ENCODE results near the gene DGCR6L. TPM values are rescaled to one million over a fixed set of nuclear protein-coding genes. Genes with fewer than 3 reads are reported as not detected.

Gene DGCR6L
- total RNA-seq, 2 experiments from 2014 or later, result 22.5 to 37.8 TPM

- POLR2A ChIA-PET, result no interaction called here
- TF ChIP-seq EZH2phosphoT487 (IDR thresholded peaks at IDR 0.05; ENCODE audit: borderline replicate concordance, low read depth, low read length), result no peak
- TF ChIP-seq, protein P1, sequence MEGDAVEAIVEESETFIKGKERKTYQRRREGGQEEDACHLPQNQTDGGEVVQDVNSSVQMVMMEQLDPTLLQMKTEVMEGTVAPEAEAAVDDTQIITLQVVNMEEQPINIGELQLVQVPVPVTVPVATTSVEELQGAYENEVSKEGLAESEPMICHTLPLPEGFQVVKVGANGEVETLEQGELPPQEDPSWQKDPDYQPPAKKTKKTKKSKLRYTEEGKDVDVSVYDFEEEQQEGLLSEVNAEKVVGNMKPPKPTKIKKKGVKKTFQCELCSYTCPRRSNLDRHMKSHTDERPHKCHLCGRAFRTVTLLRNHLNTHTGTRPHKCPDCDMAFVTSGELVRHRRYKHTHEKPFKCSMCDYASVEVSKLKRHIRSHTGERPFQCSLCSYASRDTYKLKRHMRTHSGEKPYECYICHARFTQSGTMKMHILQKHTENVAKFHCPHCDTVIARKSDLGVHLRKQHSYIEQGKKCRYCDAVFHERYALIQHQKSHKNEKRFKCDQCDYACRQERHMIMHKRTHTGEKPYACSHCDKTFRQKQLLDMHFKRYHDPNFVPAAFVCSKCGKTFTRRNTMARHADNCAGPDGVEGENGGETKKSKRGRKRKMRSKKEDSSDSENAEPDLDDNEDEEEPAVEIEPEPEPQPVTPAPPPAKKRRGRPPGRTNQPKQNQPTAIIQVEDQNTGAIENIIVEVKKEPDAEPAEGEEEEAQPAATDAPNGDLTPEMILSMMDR (conservative IDR thresholded peaks at IDR 0.05; ENCODE audit: low read length), result no peak
- no peaks in the 10 kb centered on the region for H3K79me2 ChIP-seq (ENCODE audit: insufficient read depth, low read depth, low read length)
- no peaks in the 10 kb centered on the region for H3K4me1 ChIP-seq (ENCODE audit: insufficient read depth, low read length, poor library complexity, severe bottlenecking)
- CTCF ChIA-PET (ENCODE audit: unreplicated experiment), result no interaction called here
- H3K4me2 ChIP-seq (ENCODE audit: low read length), result no peak overlapping the region
- H3K4me3 ChIP-seq (ENCODE audit: low read depth, low read length, poor library complexity, severe bottlenecking), result no peak overlapping the region
- H3K9me2 ChIP-seq (ENCODE audit: insufficient read depth, low read length), result no peaks in the 10 kb centered on the region
- intact Hi-C loops (cut with micrococcal nuclease; ENCODE audit: unreplicated experiment), result no loop called here
- BruUV-seq (replicated peaks), result no TSS peak
- H2AFZ ChIP-seq (ENCODE audit: low read length), result no peak overlapping the region
- H3K27ac ChIP-seq (ENCODE audit: low read depth, low read length, poor library complexity, severe bottlenecking), result no peak overlapping the region
- no peak for DNase-seq (ENCODE audit: low spot score)
- no peaks in the 10 kb centered on the region for H3K36me3 ChIP-seq (ENCODE audit: insufficient read depth, low read length)
- H4K20me1 ChIP-seq (ENCODE audit: insufficient read depth, low read length), result no peaks in the 10 kb centered on the region
- H3K9me3 ChIP-seq (ENCODE audit: low read length), result no peaks in the 10 kb centered on the region
Observed at GRCh38 chr22:20273758-20274181, 46.1 kb downstream of the DGCR6L start.

GRCh38 chr22:20272700-20273099, 47.2 kb downstream of the DGCR6L start:
- BruUV-seq (replicated peaks), result no TSS peak
- CTCF ChIA-PET (ENCODE audit: unreplicated experiment), result no interaction called here

DNA sequence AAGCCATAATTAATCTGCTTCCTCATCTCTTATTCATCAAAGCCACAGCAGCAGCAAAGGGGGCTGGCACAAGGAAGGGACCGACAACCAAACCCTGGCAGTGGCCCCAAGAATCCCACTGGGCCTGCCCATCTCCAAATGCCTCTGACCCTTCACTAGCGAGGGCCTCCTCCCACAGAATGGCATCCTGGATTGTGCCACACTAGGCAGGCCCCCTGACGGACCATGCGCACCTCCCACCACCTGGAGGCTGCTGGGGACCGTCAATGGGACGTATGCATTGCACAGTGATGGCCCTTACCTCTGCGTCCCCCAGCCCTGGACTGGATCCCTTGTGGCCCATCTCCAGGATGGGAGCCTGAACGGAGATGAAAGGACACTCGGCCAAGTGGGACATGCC, 47.7 kb downstream of the DGCR6L start:
- CTCF ChIA-PET (ENCODE audit: unreplicated experiment), result no interaction called here
- no peak for DNase-seq (ENCODE audit: low spot score)
- H3K4me3 ChIP-seq (ENCODE audit: low read depth, low read length, poor library complexity, severe bottlenecking), result no peak overlapping the region
- no peaks in the 10 kb centered on the region for H3K9me3 ChIP-seq (ENCODE audit: low read length)
- no peaks in the 10 kb centered on the region for H3K79me2 ChIP-seq (ENCODE audit: insufficient read depth, low read depth, low read length)
- no peak overlapping the region for H3K27ac ChIP-seq (ENCODE audit: low read depth, low read length, poor library complexity, severe bottlenecking)
- intact Hi-C loops (cut with micrococcal nuclease; ENCODE audit: unreplicated experiment), result no loop called here
- H3K9me2 ChIP-seq (ENCODE audit: insufficient read depth, low read length), result no peaks in the 10 kb centered on the region
- H2AFZ ChIP-seq (ENCODE audit: low read length), result no peak overlapping the region
- no TSS peak for BruUV-seq (replicated peaks)
- H4K20me1 ChIP-seq (ENCODE audit: insufficient read depth, low read length), result no peaks in the 10 kb centered on the region
- H3K36me3 ChIP-seq (ENCODE audit: insufficient read depth, low read length), result no peaks in the 10 kb centered on the region
- TF ChIP-seq, protein P1 (conservative IDR thresholded peaks at IDR 0.05; ENCODE audit: low read length), result no peak
- no peak for TF ChIP-seq EZH2phosphoT487 (IDR thresholded peaks at IDR 0.05; ENCODE audit: borderline replicate concordance, low read depth, low read length)
- POLR2A ChIA-PET, result no interaction called here
- no peak overlapping the region for H3K4me2 ChIP-seq (ENCODE audit: low read length)
- no peaks in the 10 kb centered on the region for H3K4me1 ChIP-seq (ENCODE audit: insufficient read depth, low read length, poor library complexity, severe bottlenecking)

More at GRCh38 chr22:20272700-20273099, 47.2 kb downstream of the DGCR6L start:
- Histone ChIP-seq H3K36me3 (ENCODE audit: insufficient read depth, low read length) (no peaks in the 10 kb centered on the region), H3K4me3 (ENCODE audit: low read depth, low read length, poor library complexity, severe bottlenecking) (no peak overlapping the region), H3K9me3 (ENCODE audit: low read length) (no peaks in the 10 kb centered on the region), H3K4me1 (ENCODE audit: insufficient read depth, low read length, poor library complexity, severe bottlenecking) (no peaks in the 10 kb centered on the region), H4K20me1 (ENCODE audit: insufficient read depth, low read length) (no peaks in the 10 kb centered on the region), H3K79me2 (ENCODE audit: insufficient read depth, low read depth, low read length) (no peaks in the 10 kb centered on the region), H3K27ac (ENCODE audit: low read depth, low read length, poor library complexity, severe bottlenecking) (no peak overlapping the region), H3K9me2 (ENCODE audit: insufficient read depth, low read length) (no peaks in the 10 kb centered on the region), H3K4me2 (ENCODE audit: low read length) (no peak overlapping the region), H2AFZ (ENCODE audit: low read length) (no peak overlapping the region)
- POLR2A ChIA-PET, result no interaction called here
- no peak for DNase-seq (ENCODE audit: low spot score)
- intact Hi-C loops (cut with micrococcal nuclease; ENCODE audit: unreplicated experiment), result no loop called here
- TF ChIP-seq, protein P1 (conservative IDR thresholded peaks at IDR 0.05; ENCODE audit: low read length), result no peak
- TF ChIP-seq EZH2phosphoT487 (IDR thresholded peaks at IDR 0.05; ENCODE audit: borderline replicate concordance, low read depth, low read length), result no peak

All from OCI-LY7 (cell line).